HepG2 (cell line): ENCODE data around the gene PDHA2. TPM values are rescaled to one million over a fixed set of nuclear protein-coding genes. Genes with fewer than 3 reads are reported as not detected.

Source experiments
- ATAC-seq: fragments of 200-7000 bp; cut with Tn5 transposase; 3 replicates; pipeline ENCODE4 v1.9.1; 2020; ENCODE audit warnings: mild to moderate bottlenecking, moderate library complexity
- BruUV-seq: library from RNA; stranded (reverse); fragments of 400-500 nt; replicated peaks from 2 replicates; lab custom pipeline; 2021; lab: Mats Ljungman, UMichigan
- CTCF ChIA-PET: fragments of 300-600 bp; formaldehyde crosslinking; extraction: SDS; loops from one replicate; lab custom pipeline; 2021; ENCODE audit warnings: low total read pairs, inconsistent platforms, low intra/inter-chr PET ratio; lab: Yijun Ruan, JAX
- POLR2A ChIA-PET: fragments of 350-600 bp; sonication (Branson Sonifier 250); formaldehyde crosslinking; loops from one replicate; lab custom pipeline; 2020; ENCODE audit warnings: antibody characterized with exemption, inconsistent platforms; lab: Yijun Ruan, JAX
- DNase-seq: peaks from one replicate; pipeline ENCODE4 v3.0.0-alpha.2; 2015; ENCODE audit warnings: low spot score
- FAIRE-seq: peaks from 3 replicates; lab custom pipeline; 2011; peaks lifted over from hg19 to GRCh38; lab: Jason Lieb, UNC
- H2AFZ ChIP-seq: one replicate; pipeline ENCODE4 v1.6.1; 2011; ENCODE audit warnings: low read length, inconsistent platforms
- H3K27ac ChIP-seq: fragments of 300-600 bp; 3 replicates; pipeline ENCODE4 v1.8.0; 2011; ENCODE audit warnings: mixed run types, mild to moderate bottlenecking, mixed read lengths, low read length, inconsistent platforms; ENCODE audit not compliant: insufficient read depth; ENCODE audit errors: extremely low read length
- H3K27me3 ChIP-seq, 2 experiments: fragments of 200-600 bp in 1 of 2; 2 replicates in 1 of 2; 3 replicates in 1 of 2; pipeline versions ENCODE4 v1.6.0 to v1.8.0; 2011; ENCODE audit warnings: low read length in 2 of 2, mild to moderate bottlenecking in 2 of 2, moderate library complexity in 2 of 2, inconsistent platforms in 1 of 2; ENCODE audit not compliant: insufficient read depth in 2 of 2, control insufficient read depth in 1 of 2
- H3K36me3 ChIP-seq, 2 experiments: fragments of 200-600 bp in 1 of 2; replicated peaks in 1 of 2; 2 replicates in 1 of 2; 3 replicates in 1 of 2; pipeline versions ENCODE4 v1.5.1 to v1.8.0; 2011; ENCODE audit warnings: low read length in 2 of 2, inconsistent platforms in 1 of 2; ENCODE audit not compliant: insufficient read depth in 2 of 2, control insufficient read depth in 1 of 2
- H3K4me1 ChIP-seq: 2 replicates; pipeline ENCODE4 v1.5.1; 2012; ENCODE audit warnings: low read length, inconsistent platforms; ENCODE audit not compliant: insufficient read depth
- H3K4me2 ChIP-seq: 2 replicates; pipeline ENCODE4 v1.6.0; 2011; ENCODE audit warnings: low read depth, low read length, inconsistent platforms
- H3K4me3 ChIP-seq, 3 experiments: fragments of 200-600 bp in 1 of 3; sonication (generic), shearing (Covaris generic) in 1 of 3; replicated peaks in 1 of 3; 2 replicates each; pipeline ENCODE4 v1.5.1; 2011 to 2016; ENCODE audit warnings: low read length in 3 of 3, inconsistent platforms in 2 of 3, low read depth in 2 of 3, mild to moderate bottlenecking in 2 of 3, control low read depth in 1 of 3, mixed read lengths in 1 of 3; ENCODE audit not compliant: insufficient read depth in 1 of 3
- H3K79me2 ChIP-seq: one replicate; pipeline ENCODE4 v1.6.1; 2011; ENCODE audit warnings: low read length, inconsistent platforms; ENCODE audit not compliant: insufficient read depth
- H3K9ac ChIP-seq: 2 replicates; pipeline ENCODE4 v1.6.0; 2011; ENCODE audit warnings: mild to moderate bottlenecking, low read depth, low read length, inconsistent platforms; ENCODE audit not compliant: insufficient read depth
- H3K9me3 ChIP-seq: 2 replicates; pipeline ENCODE4 v1.5.1; 2012; ENCODE audit warnings: mild to moderate bottlenecking, low read length
- H4K20me1 ChIP-seq: 2 replicates; pipeline ENCODE4 v1.6.0; 2011; ENCODE audit warnings: inconsistent platforms, mild to moderate bottlenecking, low read length, moderate library complexity; ENCODE audit not compliant: insufficient read depth
- BCLAF1 ChIP-seq: fragments of 450-650 bp; IDR thresholded peaks from 2 replicates; pipeline ENCODE4 v1.6.1; 2017; ENCODE audit warnings: mild to moderate bottlenecking
- CENPX ChIP-seq: sonication (generic); formaldehyde crosslinking; IDR thresholded peaks from 2 replicates; pipeline ENCODE4 v1.9.0; 2021; ENCODE audit warnings: mild to moderate bottlenecking, missing genetic modification reagents, moderate library complexity
- FOXK2 ChIP-seq: fragments of 450-650 bp; IDR thresholded peaks from 2 replicates; pipeline ENCODE4 v1.6.1; 2016
- HNF1A ChIP-seq, 2 experiments: sonication (generic) in 1 of 2; formaldehyde crosslinking in 1 of 2; IDR thresholded peaks; 2 replicates each; pipeline versions ENCODE4 v1.4.0 to v1.6.1; 2016 to 2020; ENCODE audit warnings: borderline replicate concordance in 1 of 2, low read depth in 1 of 2, mild to moderate bottlenecking in 1 of 2, missing genetic modification reagents in 1 of 2
- NFYB ChIP-seq: sonication (generic); formaldehyde crosslinking; IDR thresholded peaks from 2 replicates; pipeline ENCODE4 v1.4.0; 2020; ENCODE audit warnings: missing genetic modification reagents
- PTBP1 ChIP-seq: fragments of 200-400 bp; formaldehyde crosslinking; IDR thresholded peaks from 2 replicates; pipeline ENCODE4 v1.6.1; 2018; ENCODE audit warnings: low read length, low read depth; ENCODE audit not compliant: poor library complexity, severe bottlenecking
- SIN3A ChIP-seq: IDR thresholded peaks from 2 replicates; pipeline ENCODE4 v1.6.1; 2011; ENCODE audit warnings: low read depth, mild to moderate bottlenecking, control low read depth, low read length, borderline replicate concordance
- SOX13 ChIP-seq, 3 experiments: fragments of 450-650 bp in 1 of 3; sonication (generic) in 1 of 3; formaldehyde crosslinking in 1 of 3; IDR thresholded peaks in 2 of 3; conservative IDR thresholded peaks in 1 of 3; 2 replicates each; pipeline versions ENCODE4 v1.5.0 to v1.6.1; 2016 to 2020; ENCODE audit warnings: antibody characterized with exemption in 1 of 3, mild to moderate bottlenecking in 1 of 3, missing compliant biosample characterization in 1 of 3, missing genetic modification reagents in 1 of 3, moderate library complexity in 1 of 3
- TFDP2 ChIP-seq: sonication (generic); formaldehyde crosslinking; IDR thresholded peaks from 2 replicates; pipeline ENCODE4 v1.4.0; 2020; ENCODE audit warnings: missing genetic modification reagents
- TRIM24 ChIP-seq: sonication (generic); formaldehyde crosslinking; IDR thresholded peaks from 2 replicates; pipeline ENCODE4 v1.8.0; 2022; ENCODE audit warnings: mild to moderate bottlenecking, missing genetic modification reagents
- ZNF317 ChIP-seq: sonication (generic); formaldehyde crosslinking; IDR thresholded peaks from 2 replicates; pipeline ENCODE4 v1.5.0; 2020; ENCODE audit warnings: mild to moderate bottlenecking, missing genetic modification reagents
- ZNF337 ChIP-seq: sonication (generic); formaldehyde crosslinking; IDR thresholded peaks from 2 replicates; pipeline ENCODE4 v1.5.1; 2020; ENCODE audit warnings: missing genetic modification reagents, low read depth, mild to moderate bottlenecking, borderline replicate concordance
- ZNF44 ChIP-seq: sonication (generic); formaldehyde crosslinking; IDR thresholded peaks from 2 replicates; pipeline ENCODE4 v1.5.1; 2020; ENCODE audit warnings: mild to moderate bottlenecking, missing genetic modification reagents
- ZNF546 ChIP-seq: sonication (generic); formaldehyde crosslinking; conservative IDR thresholded peaks from 2 replicates; pipeline ENCODE4 v1.8.1; 2023; ENCODE audit warnings: mild to moderate bottlenecking, missing genetic modification reagents
- ZNF839 ChIP-seq: sonication (generic); formaldehyde crosslinking; IDR thresholded peaks from 2 replicates; pipeline ENCODE4 v1.4.0; 2020; ENCODE audit warnings: missing genetic modification reagents, mild to moderate bottlenecking, borderline replicate concordance
- ZSCAN21 ChIP-seq: sonication (generic); formaldehyde crosslinking; IDR thresholded peaks from 2 replicates; pipeline ENCODE4 v1.8.0; 2022; ENCODE audit warnings: mild to moderate bottlenecking, missing genetic modification reagents, moderate library complexity, borderline replicate concordance
- WGBS: methylation state at CpG from one replicate; pipeline ENCODE4 v1.1.6; 2017; ENCODE audit warnings: low lambda C conversion rate; 5-methylcytosine and 5-hydroxymethylcytosine counted together
- in situ Hi-C: cut with HindIII; loops from 2 replicates; pipeline ENCODE4 v1.10.0; 2017; ENCODE audit warnings: low pct_unique_long_range_greater_than_20kb; ENCODE audit not compliant: extremely low pct_ligation_motif_present
- intact Hi-C: fragments of 100-400 bp; cut with micrococcal nuclease; formaldehyde crosslinking; loops from one replicate; pipeline ENCODE4 v1.10.0; 2022; ENCODE audit not compliant: unreplicated experiment
- polyA plus RNA-seq, 8 experiments: library from polyadenylated mRNA; depleted of rRNA in 3 of 8; stranded (reverse) in 7 of 8; unstranded in 1 of 8; fragments of >200 nt; fragmentation: Illumina TruSeq in 4 of 8; extraction: Trizol in 4 of 8; gene quantifications; 2 replicates each; pipeline versions ENCODE4 v1.2.1 to v1.2.3, GENCODE V29; 2011 to 2016; ENCODE audit warnings: low read depth in 4 of 8, missing spikeins in 1 of 8, mixed read lengths in 1 of 8; ENCODE audit not compliant: insufficient read depth in 1 of 8
- total RNA-seq, 5 experiments: library from RNA; depleted of rRNA; stranded (reverse); fragments of >200 nt; fragmentation: Illumina TruSeq; extraction: Trizol; gene quantifications; 2 replicates each; pipeline ENCODE4 v1.2.3, GENCODE V29; 2016; ENCODE audit warnings: low read depth in 1 of 5

The PDHA2 gene
- total and polyA plus RNA-seq, 2 of the 13 experiments (the other 11 are each of a cell fraction or from before 2014, with no cell fraction given) = not detected

- no peak for TF ChIP-seq HNF1A (IDR thresholded peaks at IDR 0.05; ENCODE audit: low read depth)
- TF ChIP-seq HNF1A (CRISPR knock-in tag; IDR thresholded peaks at IDR 0.05; ENCODE audit: borderline replicate concordance) = no peak
- TF ChIP-seq SOX13 (IDR thresholded peaks at IDR 0.05) = no peak
- no peak for TF ChIP-seq SOX13 (CRISPR knock-in tag; conservative IDR thresholded peaks at IDR 0.05 in 1 of 2, IDR thresholded peaks at IDR 0.05 in 1 of 2)
- no peak for TF ChIP-seq PTBP1
- TF ChIP-seq TRIM24 (CRISPR knock-in tag) = no peak
- TF ChIP-seq ZNF546 (CRISPR knock-in tag) = no peak
- TF ChIP-seq ZNF839 (CRISPR knock-in tag) = no peak
- no peak for TF ChIP-seq ZSCAN21 (CRISPR knock-in tag)
- no peak for TF ChIP-seq ZNF44
- TF ChIP-seq FOXK2 = no peak
- TF ChIP-seq, all 625 proteins: peak for 0
Measured at GRCh38 chr4:95850161-95850560, 10.3 kb downstream of the PDHA2 start (continued).

GRCh38 chr4:95857761-95858160, 17.9 kb downstream of the PDHA2 start:
- no peak overlapping the region for H3K4me2 ChIP-seq
- H3K36me3 ChIP-seq = no peaks in the 10 kb centered on the region
- no peak overlapping the region for H3K9ac ChIP-seq
- no peak overlapping the region for H3K27ac ChIP-seq
- no peaks in the 10 kb centered on the region for H3K79me2 ChIP-seq
- in situ Hi-C loops (no loop called here), intact Hi-C loops (no loop called here)
- ChIA-PET CTCF (no interaction called here), POLR2A (no interaction called here)
- no peaks in the 10 kb centered on the region for H3K27me3 ChIP-seq
- no peak overlapping the region for H3K4me3 ChIP-seq
- BruUV-seq = no TSS peak
- ATAC-seq (no peak), DNase-seq (no peak), FAIRE-seq (no peak)
- 0% methylated on average over 1 of the region's 1 CpG for whole genome bisulfite sequencing
- no peak overlapping the region for H2AFZ ChIP-seq
- no peaks in the 10 kb centered on the region for H3K4me1 ChIP-seq
- H4K20me1 ChIP-seq = no peaks in the 10 kb centered on the region
- peaks cover 68% of the 10 kb centered on the region for H3K9me3 ChIP-seq
- TF ChIP-seq BCLAF1 = no peak
- no peak for TF ChIP-seq TFDP2
- TF ChIP-seq NFYB (CRISPR knock-in tag) = no peak
- no peak for TF ChIP-seq ZNF317 (CRISPR knock-in tag)
- no peak for TF ChIP-seq ZNF337 (CRISPR knock-in tag)
- no peak for TF ChIP-seq SIN3A
- TF ChIP-seq CENPX (CRISPR knock-in tag) = no peak
